ENCODE data around the gene PRKCE.

GRCh38 chr2:46001290-46001689 lies 349.8 kb downstream of the PRKCE start:
- TF ChIP-seq ZNF274 (IDR thresholded peaks at IDR 0.05; ENCODE audit: low read depth, low read length), result no peak
- TF ChIP-seq YY1 (IDR thresholded peaks at IDR 0.05; ENCODE audit: extremely low read depth, insufficient replicate concordance, low read depth, low read length), result no peak
- no peak for TF ChIP-seq CTCF (IDR thresholded peaks at IDR 0.05 in 2 of 3, conservative IDR thresholded peaks at IDR 0.05 in 1 of 3; ENCODE audit: borderline replicate concordance in 1 of 3, insufficient read depth in 1 of 3, low read depth in 2 of 3, low read length in 2 of 3)
